MM.1S (cell line): Measurements from ENCODE around the gene RASSF10.
A peak's percentile ranks its signal among the peaks of the same experiment; 100 is the strongest.

Experiments
- DNase-seq: peaks from one replicate; pipeline ENCODE4 v3.0.0-alpha.2; 2015
- H2AFZ ChIP-seq: fragments of 300-600 bp; sonication (generic); 2 replicates; pipeline ENCODE4 v1.6.0; 2016; ENCODE audit warnings: antibody characterized with exemption, low read length
- H3F3A ChIP-seq: fragments of 300-600 bp; sonication (generic); 2 replicates; pipeline ENCODE4 v1.6.1; 2016; ENCODE audit warnings: mild to moderate bottlenecking, antibody characterized with exemption, low read length, moderate library complexity, mixed read lengths; ENCODE audit not compliant: insufficient read depth
- H3K27ac ChIP-seq: fragments of 300-600 bp; sonication (generic); 2 replicates; pipeline ENCODE4 v1.5.1; 2016; ENCODE audit warnings: mild to moderate bottlenecking, low read length
- H3K27me3 ChIP-seq: fragments of 300-600 bp; sonication (generic); replicated peaks from 2 replicates; pipeline ENCODE4 v1.6.0; 2016; ENCODE audit warnings: low read length; ENCODE audit not compliant: insufficient read depth
- H3K36me3 ChIP-seq: fragments of 300-600 bp; sonication (generic); replicated peaks from 2 replicates; pipeline ENCODE4 v1.6.1; 2016; ENCODE audit warnings: mild to moderate bottlenecking, low read length, mixed read lengths; ENCODE audit not compliant: insufficient read depth
- H3K4me1 ChIP-seq: fragments of 300-600 bp; sonication (generic); 2 replicates; pipeline ENCODE4 v1.6.1; 2016; ENCODE audit warnings: low read length, mixed read lengths
- H3K4me2 ChIP-seq: fragments of 300-600 bp; sonication (generic); 2 replicates; pipeline ENCODE4 v1.6.0; 2016; ENCODE audit warnings: low read depth, low read length
- H3K4me3 ChIP-seq: fragments of 300-600 bp; sonication (generic); 2 replicates; pipeline ENCODE4 v1.5.1; 2016; ENCODE audit warnings: low read length, mixed read lengths
- H3K79me2 ChIP-seq: fragments of 300-600 bp; sonication (generic); 2 replicates; pipeline ENCODE4 v1.6.1; 2016; ENCODE audit warnings: mixed run types, low read length, mixed read lengths
- H3K9ac ChIP-seq: fragments of 300-600 bp; sonication (generic); 2 replicates; pipeline ENCODE4 v1.6.1; 2016; ENCODE audit warnings: low read length, mixed read lengths
- H3K9me2 ChIP-seq: fragments of 300-600 bp; sonication (generic); replicated peaks from 2 replicates; pipeline ENCODE4 v1.6.1; 2016; ENCODE audit warnings: mild to moderate bottlenecking, low read length, mixed read lengths; ENCODE audit not compliant: insufficient read depth
- H3K9me3 ChIP-seq: fragments of 300-600 bp; sonication (generic); replicated peaks from 2 replicates; pipeline ENCODE4 v1.6.1; 2016; ENCODE audit warnings: mild to moderate bottlenecking, low read length, mixed read lengths; ENCODE audit not compliant: insufficient read depth
- H4K20me1 ChIP-seq: fragments of 300-600 bp; sonication (generic); 2 replicates; pipeline ENCODE4 v1.6.1; 2016; ENCODE audit warnings: mild to moderate bottlenecking, low read length, moderate library complexity, mixed read lengths; ENCODE audit not compliant: insufficient read depth
- CTCF ChIP-seq: fragments of 300-600 bp; sonication (generic); IDR thresholded peaks from 2 replicates; pipeline ENCODE4 v1.5.1; 2016; ENCODE audit warnings: antibody characterized with exemption, low read length, mixed read lengths
- EZH2 ChIP-seq: fragments of 300-600 bp; sonication (generic); optimal IDR thresholded peaks from 2 replicates; pipeline ENCODE3; 2017; ENCODE audit warnings: low read depth, mild to moderate bottlenecking, antibody characterized with exemption, low read length, mixed read lengths
- EZH2phosphoT487 ChIP-seq: fragments of 300-600 bp; sonication (generic); IDR thresholded peaks from 2 replicates; pipeline ENCODE4 v1.6.1; 2018; ENCODE audit warnings: antibody characterized with exemption, low read length

Gene RASSF10

DNA sequence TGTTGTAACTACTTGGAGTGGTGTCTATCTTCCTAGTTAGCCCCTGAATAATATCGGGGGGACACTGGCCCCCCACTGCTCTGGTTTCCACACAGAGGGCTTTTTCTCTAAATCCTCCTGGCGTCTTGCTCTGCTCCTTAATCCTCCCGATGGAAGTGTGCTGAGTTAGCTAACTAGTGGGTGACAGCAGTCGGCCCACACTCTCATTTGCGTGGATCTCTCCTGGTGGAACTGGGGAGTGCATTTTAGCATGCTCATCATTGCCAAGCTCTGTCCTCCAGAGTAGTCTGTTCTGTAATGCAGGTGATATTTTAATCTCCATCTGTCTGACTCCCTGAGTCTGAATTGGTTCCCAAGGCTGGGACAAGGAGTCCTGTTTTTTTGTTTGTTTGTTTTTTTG is 46.1 kb upstream of the RASSF10 start:
- Histone ChIP-seq H3F3A (no peaks in the 10 kb centered on the region), H3K27ac (no peak overlapping the region), H4K20me1 (no peaks in the 10 kb centered on the region), H3K4me3 (no peak overlapping the region), H3K9me3 (no peaks in the 10 kb centered on the region), H3K9ac (no peak overlapping the region), H3K9me2 (no peaks in the 10 kb centered on the region), H3K4me2 (no peak overlapping the region), H3K4me1 (no peaks in the 10 kb centered on the region), H3K36me3 (no peaks in the 10 kb centered on the region), H2AFZ (no peak overlapping the region), H3K27me3 (no peaks in the 10 kb centered on the region), H3K79me2 (no peaks in the 10 kb centered on the region)
- no peak for DNase-seq
- no peak for TF ChIP-seq CTCF
- TF ChIP-seq EZH2phosphoT487 = no peak
- TF ChIP-seq EZH2 = no peak

- H3K27me3 ChIP-seq = no peaks in the 10 kb centered on the region
- no peaks in the 10 kb centered on the region for H4K20me1 ChIP-seq
- no peak overlapping the region for H3K4me2 ChIP-seq
- no peak overlapping the region for H2AFZ ChIP-seq
- peak; percentile 60 for DNase-seq
- no peaks in the 10 kb centered on the region for H3F3A ChIP-seq
- no peaks in the 10 kb centered on the region for H3K36me3 ChIP-seq
- H3K79me2 ChIP-seq = no peaks in the 10 kb centered on the region
- H3K4me1 ChIP-seq = no peaks in the 10 kb centered on the region
- H3K27ac ChIP-seq = no peak overlapping the region
- H3K4me3 ChIP-seq = no peak overlapping the region
- H3K9ac ChIP-seq = no peak overlapping the region
- TF ChIP-seq CTCF (peak; percentile 93), EZH2 (no peak)
- H3K9me3 ChIP-seq = no peaks in the 10 kb centered on the region
- H3K9me2 ChIP-seq = no peaks in the 10 kb centered on the region
Observed at GRCh38 chr11:12963792-12964536, 45.2 kb upstream of the RASSF10 start.

- Histone ChIP-seq H3K4me1 (no peaks in the 10 kb centered on the region), H3K36me3 (no peaks in the 10 kb centered on the region), H4K20me1 (no peaks in the 10 kb centered on the region), H3K79me2 (no peaks in the 10 kb centered on the region), H3F3A (no peaks in the 10 kb centered on the region), H2AFZ (no peak overlapping the region), H3K9me2 (no peaks in the 10 kb centered on the region), H3K27me3 (no peaks in the 10 kb centered on the region), H3K9ac (no peak overlapping the region), H3K4me3 (no peak overlapping the region), H3K27ac (no peak overlapping the region), H3K9me3 (no peaks in the 10 kb centered on the region), H3K4me2 (no peak overlapping the region)
- TF ChIP-seq EZH2 (no peak), EZH2phosphoT487 (no peak), CTCF (no peak)
- no peak for DNase-seq
Observed at GRCh38 chr11:12964650-12965049, 44.5 kb upstream of the RASSF10 start.
